NCI-H2081 (cell line): Measurements from ENCODE around the gene MATCAP1.

Source experiments
- DNase-seq, 2 experiments: peaks; one replicate each; lab custom pipeline; 2025; lab: John Stamatoyannopoulos, UW

MATCAP1 gene

GRCh38 chr16:67128417-67128816 is 55.3 kb downstream of the MATCAP1 start:
- DNase-seq, result no peak
